HL-60/S4 (cell line): ENCODE results near the gene DDN.

Experiments used
- in situ Hi-C: fragments of 300-500 bp; cut with MboI; formaldehyde crosslinking; loops from 2 replicates; pipeline ENCODE4 v1.14.3; 2022; ENCODE audit warnings: low sequenced_read_pairs

DDN gene

GRCh38 chr12:48999371-49000131, at the start of gene DDN:
Gene DDN, minus strand, starts transcription at chr12:48999375. Its CDS starts 88 bp downstream, at chr12:48999287.
- in situ Hi-C loops = no loop called here

- in situ Hi-C loops = no loop called here
Observed at GRCh38 chr12:49048953-49049352, 49.8 kb upstream of the DDN start.

- in situ Hi-C loops = no loop called here
Observed at GRCh38 chr12:49046129-49046895, 47.1 kb upstream of the DDN start.

DNA sequence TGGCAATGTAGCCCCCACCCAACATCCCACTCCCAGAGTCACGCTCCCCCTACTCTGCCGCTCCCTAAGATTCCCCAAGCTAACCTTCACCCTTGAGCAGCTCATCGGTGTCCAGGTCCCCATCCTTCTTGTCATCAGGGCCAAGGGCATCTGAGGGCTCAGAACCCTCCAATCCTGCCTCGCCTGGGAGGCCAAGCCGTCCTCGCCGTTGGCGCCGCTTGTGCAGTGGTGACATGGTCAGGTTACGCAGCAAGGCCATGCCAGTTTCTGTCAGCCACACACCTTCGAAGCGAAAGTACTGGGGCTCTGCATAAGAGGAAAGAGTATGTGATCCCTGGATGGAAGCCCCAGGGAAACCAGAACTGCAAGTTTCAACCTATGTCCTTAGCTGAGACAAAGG, 45.5 kb upstream of the DDN start:
- in situ Hi-C loops = no loop called here

DNA sequence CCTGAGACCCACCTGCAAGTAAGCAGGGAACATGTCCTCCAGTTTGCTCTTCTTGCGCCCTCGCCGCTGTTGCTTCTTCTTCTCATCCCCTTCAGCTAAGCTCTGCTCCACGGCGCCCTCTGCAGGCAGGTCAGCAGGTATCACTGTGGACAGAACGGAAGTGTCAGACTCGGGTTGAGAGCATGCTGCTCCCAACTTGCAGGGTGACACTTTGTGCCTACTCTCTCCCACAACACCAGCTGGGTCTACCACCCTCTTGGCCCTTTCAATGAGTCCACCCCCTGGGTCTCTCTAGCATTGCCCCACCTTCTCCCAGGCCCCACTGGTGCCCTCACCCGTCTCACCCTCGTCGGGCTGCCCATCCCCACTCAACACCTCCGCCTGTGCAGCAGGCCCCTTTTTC, 44.7 kb upstream of the DDN start:
- in situ Hi-C loops = no loop called here

GRCh38 chr12:49043241-49043640, 44.1 kb upstream of the DDN start:
- in situ Hi-C loops = no loop called here

DNA sequence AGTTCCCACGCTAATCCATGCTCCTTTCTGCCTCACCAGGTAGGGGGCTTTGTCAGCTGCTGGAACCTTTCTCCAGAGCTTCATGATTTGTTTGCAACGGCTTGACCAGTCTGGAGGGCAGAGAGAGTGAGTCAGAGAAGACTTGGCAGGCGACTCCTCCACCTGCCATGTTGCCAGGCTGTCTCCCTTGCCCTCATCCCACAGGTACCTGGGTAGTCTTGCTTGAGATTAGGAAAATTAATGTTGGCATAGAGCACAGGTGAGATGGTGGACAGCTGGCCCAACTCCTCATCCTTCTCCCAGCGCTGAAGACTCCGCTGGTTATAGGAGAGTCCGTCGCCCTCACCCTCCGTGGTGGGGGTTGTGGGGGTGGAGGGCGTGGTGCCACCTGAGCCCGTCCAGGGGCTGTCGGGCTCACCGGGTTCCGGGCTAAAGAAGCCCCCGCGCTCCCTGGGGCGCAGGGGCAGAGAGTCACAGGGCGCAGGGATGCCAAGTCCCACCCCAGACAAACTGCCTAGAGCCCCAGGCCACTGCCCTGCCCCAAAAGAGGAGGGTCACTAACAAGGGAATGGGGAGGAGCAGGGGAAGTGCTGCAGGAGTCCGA, 42.8 kb upstream of the DDN start:
- in situ Hi-C loops = no loop called here

DNA sequence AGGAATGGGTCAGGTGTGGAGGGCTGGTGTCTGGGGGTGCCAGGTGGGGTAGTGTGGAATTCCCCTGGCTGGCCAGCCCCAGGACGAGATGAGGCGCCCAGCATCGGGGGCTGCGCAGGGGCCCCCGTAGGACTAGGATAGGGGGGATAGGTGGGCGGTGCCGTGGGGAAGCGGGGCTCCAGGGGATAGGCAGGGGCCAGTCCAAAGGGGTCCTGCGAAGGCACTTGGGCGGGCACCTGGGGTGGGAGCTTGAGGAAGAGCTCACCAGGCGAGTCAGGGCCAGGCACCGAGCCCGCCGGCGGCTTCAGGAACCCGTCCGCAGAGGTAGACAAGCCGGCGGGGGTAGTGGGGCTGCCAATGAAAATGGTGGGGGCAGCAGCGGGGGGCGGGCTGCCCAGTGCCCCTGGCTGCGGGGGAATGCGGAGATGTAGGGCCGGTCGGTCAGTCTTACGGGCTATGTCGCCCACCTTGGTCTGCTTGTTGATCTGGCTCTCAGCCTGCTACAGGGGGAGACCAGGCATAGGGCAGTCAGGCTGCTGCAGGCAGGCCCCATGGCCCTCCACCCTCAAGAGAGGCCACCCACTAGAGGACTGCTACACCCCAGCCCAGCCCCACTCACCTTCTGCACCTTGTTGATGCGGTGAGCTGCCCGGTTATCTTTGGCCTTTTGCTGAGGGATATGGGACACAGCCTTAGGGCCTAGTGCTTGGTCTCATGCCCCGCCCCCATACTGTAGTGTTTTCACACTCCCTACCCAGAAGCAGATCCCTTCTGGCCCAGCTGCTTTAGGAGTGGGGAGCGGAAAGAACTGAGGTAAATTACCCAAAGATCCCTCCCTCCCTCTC, 42.1 kb upstream of the DDN start:
- in situ Hi-C loops = no loop called here

- in situ Hi-C loops = no loop called here
Observed at GRCh38 chr12:49040364-49040855, 41.2 kb upstream of the DDN start.

DNA sequence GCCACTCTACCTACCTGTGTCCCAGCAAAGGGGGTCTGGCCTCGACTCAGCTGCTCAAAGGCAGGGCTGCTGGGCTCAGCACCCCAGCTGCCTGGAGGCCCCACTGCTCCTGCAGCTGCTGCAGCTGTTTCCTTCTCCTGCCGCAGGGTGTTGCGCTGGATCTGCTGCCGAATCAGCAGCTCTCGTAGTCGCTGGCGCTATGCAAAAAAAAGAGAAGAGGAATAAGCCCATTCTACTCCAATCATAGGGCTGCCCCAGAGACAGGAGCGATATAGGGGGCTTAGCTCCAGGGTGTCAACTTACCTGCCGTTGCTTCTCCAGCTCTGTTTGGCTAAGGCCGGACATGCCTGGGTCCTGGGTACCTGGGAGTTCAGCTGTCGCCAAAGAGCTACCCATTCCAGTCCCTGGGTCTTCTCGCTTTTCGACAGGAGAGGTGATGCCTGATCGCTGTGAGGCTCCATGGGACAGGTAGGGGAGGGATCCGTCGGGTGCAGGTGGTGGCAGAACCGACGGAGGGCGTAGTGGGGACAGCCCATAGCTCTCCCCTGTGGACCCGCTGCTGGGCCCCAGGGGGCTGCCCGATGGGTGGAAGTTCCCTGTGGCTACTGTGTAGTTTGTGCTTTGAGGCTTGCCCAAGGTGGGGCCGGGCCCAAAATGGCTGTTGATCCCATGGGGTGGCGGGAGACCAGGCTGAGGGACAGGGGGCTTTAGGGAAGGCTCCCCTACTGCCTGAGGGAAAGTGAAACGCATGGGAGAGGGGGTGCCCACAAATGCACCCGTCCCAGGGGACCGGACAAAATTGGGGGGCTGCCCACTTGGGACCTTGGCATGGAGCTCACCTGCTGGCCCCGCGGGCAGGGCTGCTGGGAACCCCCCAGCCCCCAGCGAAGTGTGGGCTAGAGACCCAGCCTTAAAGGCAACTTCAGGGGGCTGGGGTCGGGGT, 40.5 kb upstream of the DDN start:
- in situ Hi-C loops = no loop called here

DNA sequence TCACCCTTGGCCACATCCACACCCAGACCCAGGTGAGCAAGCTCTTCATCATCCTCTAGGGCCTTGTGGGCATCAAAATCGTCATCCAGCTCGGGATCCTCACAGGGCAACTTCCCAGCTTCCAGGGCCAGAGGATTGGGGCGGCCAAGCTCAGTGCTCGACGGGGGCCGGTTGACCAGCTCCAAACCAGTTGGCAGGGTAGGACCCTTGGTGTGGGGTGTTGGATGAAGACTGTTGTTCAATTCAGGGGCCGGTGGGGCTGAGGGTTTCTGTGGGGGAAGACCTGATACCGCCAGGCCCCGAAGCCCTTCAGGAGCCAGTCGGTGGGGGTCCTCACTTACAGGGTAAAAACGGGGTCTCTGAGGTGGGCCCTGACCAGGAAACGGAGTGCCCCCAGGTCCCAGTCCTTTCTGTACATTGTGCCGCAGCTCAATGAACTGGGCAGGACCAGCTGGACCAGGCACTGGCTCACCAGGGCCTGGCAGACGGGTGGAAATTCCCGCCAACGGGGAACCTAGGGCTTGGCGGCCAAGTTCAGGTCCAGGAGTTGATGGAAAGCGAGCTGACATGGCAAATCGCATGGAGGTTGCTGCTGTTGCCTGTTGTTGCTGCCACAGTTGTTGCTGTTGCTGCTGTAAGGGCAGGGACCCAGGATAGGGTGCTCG, 39.2 kb upstream of the DDN start:
- in situ Hi-C loops = no loop called here

- in situ Hi-C loops = no loop called here
Observed at GRCh38 chr12:49037947-49038237, 38.7 kb upstream of the DDN start.

DNA sequence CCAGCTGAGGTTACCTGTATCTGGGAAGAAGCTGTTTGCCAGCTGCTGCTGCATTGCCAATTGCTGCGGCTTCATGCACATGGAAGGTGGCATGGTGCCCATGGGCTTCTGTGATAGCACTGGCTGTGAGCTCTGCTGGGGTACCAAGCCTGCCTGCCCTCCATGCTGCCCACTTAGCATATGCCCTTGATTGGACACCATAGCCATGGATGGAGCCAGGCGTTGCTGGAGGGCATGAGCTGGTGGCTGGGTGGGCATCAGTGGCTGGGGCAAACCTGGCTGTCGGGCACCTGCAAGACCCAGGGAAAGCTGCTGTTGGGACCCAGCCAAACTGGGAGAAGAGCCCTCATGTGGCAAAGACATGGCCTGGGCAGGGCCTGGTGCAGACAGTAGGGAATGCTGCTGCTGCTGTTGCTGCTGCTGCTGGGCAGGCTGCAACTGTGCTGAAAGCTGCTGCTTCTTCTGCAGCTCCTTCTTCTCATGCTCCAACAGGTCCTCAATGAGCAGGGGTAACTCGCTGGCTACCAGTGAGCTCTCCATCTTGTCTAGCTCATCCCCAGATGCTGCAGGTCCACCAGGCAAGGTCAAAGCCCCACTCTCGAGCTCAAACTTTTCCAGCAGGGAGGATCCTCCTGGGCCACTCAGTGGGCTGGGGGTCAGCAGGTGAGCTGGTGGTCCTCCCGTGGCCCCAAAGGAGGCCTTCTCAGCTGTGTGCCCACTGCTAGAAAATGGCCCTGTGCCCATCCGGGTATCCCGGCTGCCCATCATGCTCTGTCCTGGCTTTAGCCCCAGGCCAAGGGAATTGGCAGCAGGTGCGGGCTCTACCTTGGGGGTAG, 38.2 kb upstream of the DDN start:
- in situ Hi-C loops = no loop called here

GRCh38 chr12:49036029-49036428, 36.9 kb upstream of the DDN start:
- in situ Hi-C loops = no loop called here

GRCh38 chr12:49034286-49034622, 35.1 kb upstream of the DDN start:
- in situ Hi-C loops = no loop called here

- in situ Hi-C loops = no loop called here
Observed at GRCh38 chr12:49033611-49034285, 34.6 kb upstream of the DDN start.

DNA sequence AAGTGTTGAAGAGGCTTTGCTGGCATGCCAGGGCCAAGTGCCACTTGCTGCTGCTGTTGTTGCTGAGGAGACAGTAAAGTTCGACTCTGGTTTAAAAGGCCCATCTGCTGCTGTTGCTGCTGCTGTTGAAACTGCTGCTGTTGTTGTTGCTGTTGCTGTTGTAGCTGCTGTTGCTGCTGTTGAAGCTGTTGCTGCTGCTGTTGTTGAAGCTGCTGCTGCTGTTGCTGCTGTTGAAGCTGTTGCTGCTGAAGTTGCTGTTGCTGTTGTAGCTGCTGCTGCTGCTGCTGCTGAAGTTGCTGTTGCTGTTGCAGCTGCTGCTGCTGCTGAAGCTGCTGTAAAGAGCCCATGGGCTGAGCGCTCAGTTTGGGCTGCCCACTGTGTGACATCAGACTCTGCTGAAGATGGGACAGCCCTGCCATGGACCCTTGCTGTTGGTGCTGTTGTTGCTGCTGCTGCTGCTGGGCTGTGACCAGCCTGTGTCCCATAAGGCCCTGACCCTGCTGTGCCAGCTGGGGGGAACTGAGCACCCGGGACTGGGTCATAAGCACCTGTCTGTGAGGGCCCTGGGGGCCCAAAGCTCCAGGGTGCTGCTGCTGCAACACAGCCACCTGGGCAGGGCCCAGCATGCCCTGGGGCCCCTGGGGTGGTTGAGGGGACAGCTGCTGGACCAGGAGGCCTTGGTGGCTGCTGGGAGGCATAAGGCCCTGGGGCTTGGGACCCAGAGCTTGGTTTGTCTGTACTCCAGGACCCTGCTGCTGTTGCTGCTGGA, 33.7 kb upstream of the DDN start:
- in situ Hi-C loops = no loop called here
